HG03432 (cell line): ENCODE results near the gene FRY.

Experiments used
- ATAC-seq: cut with Tn5 transposase; IDR thresholded peaks from one replicate; pipeline ENCODE4 v1.9.1; 2021; ENCODE audit warnings: mild to moderate bottlenecking, moderate library complexity; ENCODE audit not compliant: unreplicated experiment

Gene FRY

DNA sequence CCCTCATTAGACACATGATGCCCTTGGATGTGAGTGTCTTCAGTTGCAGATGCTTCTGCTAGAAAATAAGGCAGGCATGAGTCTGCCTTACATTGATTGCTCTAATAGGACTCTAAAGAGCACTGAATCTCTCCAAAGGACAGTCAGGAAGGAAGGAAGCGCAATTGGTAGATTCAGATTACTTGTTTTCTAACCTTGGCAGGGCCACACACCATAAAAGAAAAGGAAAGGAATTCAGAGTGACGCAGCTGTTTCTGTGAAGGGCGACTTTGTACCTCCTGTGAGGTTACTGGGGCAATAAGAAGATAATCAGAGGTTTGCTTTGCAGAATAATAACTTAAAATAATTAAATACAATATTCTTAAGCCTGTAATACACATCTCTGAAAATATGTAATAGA lies 48.0 kb downstream of the FRY start:
- no peak for ATAC-seq

DNA sequence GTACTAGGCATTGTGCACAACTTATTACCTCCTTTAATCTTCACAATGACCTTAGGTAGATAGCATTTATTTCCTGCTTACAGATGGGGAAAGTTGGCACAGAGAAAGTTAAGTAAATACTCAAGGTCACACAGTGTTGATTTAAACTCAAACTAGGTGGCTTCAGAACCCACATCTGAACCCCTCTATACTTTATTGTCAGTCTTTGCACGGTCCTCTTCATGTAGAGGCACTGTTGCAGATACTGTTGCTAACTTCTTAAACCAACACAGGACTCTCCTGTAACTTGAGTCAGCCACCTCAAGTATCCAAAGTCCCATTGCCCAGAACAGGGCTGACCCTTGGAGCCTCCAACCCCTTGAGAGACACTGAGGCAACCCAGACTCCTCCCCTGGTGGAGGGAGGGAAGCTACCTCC lies 48.8 kb downstream of the FRY start:
- ATAC-seq, result no peak

DNA sequence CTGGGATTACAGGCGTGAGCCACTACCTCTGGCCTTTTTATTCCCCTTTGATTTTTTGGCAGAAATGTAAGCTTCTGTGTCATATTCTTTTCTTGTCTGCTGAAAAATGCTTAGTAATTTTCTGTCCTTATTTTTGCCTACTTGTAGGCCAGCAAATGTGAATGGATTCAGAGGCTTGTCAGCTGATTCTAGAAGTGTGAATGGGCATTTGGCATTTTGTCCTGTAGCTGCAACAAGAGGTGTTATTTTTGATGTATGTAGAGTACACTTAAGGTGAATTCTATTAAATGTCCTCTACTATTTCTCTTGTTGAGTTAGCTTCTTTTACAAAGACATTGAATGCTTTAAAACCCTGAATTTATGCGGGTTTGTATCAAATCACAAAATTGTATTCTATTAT lies 50.0 kb downstream of the FRY start:
- no peak for ATAC-seq

DNA sequence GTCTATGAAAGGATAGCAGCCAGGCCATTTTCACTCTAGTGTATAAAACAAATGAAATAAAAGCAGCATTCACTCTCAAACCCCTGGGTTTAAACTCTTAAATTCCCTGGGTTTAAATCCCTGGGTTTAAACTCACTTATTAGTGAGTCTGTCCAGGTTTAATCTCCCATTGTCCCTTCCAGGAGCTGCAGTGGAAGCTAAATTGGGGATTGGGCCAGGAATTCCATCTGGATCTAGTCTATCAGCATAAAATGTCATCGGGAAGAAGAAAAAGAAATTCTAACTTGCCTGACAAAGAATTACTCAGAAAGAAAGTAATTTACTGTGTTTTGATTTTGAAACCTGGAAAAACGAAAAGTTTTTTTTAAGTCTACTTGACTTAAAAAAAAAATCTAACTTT lies 54.8 kb downstream of the FRY start:
- no peak for ATAC-seq

DNA sequence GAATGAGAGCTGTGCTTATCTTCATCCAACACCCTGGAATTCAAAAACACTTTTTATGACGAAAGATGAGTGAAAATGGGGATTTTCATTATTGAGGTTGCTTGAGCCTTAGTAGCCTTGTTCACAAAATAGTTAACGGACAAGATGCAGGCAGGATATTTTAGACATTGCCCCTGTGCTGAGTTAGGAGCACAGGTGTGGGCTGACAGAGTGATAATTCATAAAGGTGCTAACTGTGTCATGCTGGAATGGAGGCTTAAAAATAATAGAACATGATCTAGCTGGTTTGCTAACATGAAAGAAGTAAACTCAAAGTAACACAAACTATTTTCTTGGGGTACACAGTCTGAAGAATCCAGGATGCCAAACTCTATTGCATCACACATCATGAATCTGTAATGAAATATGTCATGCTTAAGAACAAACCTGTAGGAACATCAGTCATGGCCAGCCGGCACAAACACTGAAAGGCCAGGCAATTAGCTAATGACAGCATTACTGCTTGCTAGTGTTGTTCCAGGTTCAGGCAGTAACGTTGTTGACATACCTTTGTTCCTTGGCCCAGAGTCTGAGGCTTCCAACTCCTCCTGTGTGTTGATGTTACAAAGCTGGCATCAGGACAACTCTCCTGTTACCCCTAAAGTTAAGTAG lies 55.3 kb downstream of the FRY start:
- ATAC-seq, result no peak

DNA sequence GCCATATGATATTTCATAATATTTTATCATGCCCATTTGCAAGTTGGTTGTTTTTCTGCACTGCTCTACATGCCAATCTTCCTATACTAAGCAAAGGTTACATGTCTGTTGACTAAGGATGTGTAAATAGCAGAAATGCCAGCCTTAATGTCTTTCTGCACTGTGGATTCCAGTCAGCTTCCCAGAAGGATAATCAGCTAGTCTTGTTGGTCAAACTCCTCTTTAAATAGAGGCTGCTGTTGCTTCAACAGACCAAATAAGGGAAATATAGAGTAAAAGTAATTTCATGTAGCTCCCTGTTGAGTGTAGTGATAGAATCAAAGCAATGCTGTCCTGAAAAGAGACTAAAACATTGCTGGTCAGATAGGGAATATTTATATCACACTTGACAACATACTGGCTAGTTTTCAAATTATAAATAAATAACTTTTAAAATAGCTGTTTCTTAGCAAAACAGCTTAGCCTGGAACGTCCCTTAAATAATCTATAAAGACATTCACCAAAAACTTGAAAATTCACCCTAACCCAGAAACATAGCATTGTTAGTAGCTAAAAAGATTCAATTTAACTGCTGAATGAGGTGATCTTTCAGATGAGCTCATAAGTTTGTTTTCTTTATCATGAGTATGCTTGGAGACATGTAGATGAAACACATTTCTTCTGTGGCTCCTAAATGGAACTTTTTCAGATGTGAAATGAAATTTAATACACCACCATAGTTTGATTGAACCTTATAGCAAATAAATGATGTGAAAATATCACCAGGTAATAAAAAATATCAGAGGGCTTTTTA lies 56.6 kb downstream of the FRY start:
- ATAC-seq, result no peak

DNA sequence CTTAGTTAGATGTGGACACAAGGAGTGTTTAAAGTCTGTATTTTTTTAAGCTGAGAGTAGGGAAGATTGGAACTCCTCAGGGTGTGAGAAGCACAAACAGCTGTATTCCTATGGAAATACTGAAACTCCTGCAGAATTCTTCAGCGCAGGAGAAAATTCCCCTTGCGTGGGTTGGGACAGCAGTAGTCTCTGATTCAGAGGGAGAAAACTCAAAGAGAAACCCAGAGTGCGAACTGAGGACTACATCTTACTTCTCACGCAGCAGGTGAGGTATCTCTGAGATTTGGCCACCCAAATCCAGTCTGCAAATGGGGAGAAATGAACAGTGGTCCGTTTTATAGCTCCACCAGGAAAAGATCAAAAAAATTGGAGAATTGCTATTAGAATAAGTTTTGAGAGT lies 60.9 kb downstream of the FRY start:
- no peak for ATAC-seq

DNA sequence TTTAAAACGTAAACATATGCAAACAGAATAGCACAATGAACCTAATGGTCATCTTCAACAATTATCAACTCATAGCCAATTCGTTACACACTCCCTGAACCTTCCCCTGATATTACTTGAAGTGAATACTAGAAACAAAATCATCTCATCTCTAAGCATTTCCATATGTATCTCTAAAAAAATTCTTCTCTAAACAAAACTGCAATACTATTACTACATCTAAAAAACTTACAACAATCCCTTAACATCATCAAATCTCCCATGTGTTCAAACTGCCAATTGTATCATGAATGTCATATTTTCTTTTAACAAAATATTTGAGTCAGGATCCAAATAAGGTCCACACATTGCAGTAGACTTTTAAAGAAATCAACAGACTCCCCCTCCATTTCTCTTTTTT lies 61.4 kb downstream of the FRY start:
- no peak for ATAC-seq

DNA sequence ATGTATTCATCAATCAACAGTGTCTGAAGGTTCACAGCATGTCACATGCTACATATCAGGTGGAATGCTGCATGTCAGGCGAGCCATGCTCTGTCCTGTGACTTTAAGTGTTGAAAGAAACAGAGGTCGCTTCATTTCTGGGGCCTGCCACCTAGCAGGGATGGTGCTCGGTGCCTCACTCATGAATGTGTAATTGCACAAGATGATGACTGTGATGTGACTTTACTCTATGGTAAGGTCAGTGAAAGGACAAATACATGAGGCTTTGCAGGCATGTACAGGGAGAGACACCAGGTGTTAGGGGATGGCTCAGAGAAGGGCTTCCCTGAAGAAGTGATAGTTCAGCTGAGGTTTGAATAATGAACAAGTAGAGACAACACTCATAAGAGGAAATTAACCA lies 66.7 kb downstream of the FRY start:
- no peak for ATAC-seq

DNA sequence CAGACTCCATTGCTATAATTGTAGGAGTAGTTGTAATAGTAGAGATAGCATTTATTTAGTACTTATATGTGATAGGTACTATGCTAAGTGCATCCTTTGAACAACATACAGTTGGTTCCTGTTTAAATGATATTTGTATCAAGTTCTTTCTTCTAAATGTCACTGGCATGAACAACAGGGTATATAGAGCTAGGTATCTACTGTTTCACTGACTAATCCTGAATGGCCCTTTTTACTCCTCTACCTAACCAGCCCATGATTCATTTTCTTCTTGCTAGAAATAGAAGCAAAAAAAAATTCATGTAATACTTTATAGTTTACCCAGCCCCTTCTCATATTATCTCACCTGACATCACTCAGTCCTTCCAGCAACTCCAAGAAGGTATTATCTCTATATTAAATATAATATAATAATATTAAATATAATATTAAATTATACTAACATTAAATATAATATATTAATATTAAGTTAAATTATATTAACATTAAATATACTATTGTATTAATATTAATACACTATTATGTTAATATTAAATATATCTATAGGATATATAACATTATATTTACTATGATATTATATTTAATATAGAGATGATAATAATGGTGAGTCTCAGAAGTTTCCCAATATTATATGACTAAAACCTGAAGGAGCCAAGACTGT lies 74.2 kb downstream of the FRY start:
- ATAC-seq, result no peak

DNA sequence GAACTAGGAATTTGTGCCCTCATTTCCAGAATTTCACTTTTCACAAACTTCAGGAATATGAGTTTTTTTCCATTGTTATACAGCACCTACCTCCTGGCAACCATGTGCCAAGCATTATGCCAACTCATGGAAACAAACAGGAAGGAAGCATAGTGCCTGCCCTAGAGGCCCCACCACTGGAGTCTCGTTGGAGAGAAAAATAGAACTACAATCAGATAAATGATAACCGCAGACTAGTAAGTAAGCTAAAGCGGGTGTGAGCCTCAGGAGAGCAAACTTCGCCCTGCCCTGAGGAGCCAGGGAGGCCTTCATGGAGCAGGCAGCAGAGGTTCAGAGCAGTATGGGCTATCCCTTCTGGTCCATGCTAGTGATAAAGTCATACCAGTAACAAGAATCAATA lies 75.9 kb downstream of the FRY start:
- ATAC-seq, result no peak

DNA sequence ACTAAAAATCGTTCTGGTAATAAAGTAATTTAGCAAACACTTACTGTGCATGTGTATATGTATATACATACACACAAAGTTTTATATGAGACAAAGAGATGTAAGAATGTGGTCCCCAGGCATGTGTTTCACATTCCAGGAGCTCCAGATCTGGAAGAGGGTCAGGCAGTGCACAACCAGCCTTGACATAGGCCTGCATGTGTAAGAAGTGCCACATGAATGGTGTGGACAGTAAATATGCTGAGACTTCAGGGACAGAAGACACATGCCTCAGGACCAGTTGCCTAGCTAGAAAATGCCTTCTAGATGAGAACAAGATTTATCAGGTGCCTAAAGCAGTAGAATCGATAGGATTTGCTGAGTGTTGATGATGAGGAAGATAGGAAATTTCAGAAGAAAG lies 76.4 kb downstream of the FRY start:
- ATAC-seq, result no peak

DNA sequence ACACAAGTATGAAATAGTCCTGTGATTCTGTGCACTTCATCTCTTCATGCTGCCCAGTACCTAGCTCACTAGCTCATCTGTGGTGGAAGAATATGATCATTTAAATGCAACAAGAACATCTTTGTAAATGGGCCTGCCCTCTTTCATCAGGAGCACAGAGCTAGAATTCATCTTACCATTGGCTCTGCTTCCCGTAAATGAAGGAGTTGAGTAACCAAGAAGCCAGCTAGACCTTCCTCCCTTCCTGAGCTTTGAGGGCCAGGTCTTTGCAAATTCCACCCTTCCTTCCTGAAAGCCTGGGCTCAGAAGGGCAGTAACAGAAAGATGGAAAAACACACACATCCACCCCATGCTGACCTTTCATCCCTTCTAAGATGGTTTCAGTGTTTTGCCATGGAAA lies 82.0 kb downstream of the FRY start:
- ATAC-seq, result no peak

DNA sequence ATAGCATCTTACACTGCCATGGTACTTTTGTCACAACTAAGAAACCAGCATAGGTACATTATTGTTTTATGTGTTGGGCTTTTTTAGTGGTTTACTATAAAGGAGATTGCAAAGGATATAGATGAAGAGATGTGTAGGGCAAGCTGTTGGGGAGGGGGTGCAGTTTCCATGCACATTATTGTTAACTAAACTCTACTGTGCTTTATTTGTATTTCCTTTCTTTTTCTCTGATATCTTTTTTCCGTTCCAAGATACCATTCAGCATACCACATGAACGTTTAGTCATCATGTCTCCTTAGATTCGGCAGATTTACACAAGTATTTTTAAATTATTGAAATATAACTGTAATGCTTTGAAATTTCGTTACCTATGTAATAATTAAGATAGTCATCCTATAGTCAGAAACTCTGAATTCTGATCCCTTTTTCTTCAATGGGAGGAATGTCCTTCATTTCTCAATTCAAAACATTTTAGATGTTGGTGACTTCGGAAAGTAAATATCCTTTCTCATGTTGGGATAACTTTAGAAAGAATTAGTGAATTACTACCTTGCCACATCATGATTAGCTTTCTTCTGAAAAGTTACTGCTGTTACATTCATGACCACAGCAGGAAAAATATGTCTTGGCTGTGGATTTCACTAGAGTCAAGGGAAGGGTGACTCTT lies 82.8 kb downstream of the FRY start:
- ATAC-seq, result no peak

DNA sequence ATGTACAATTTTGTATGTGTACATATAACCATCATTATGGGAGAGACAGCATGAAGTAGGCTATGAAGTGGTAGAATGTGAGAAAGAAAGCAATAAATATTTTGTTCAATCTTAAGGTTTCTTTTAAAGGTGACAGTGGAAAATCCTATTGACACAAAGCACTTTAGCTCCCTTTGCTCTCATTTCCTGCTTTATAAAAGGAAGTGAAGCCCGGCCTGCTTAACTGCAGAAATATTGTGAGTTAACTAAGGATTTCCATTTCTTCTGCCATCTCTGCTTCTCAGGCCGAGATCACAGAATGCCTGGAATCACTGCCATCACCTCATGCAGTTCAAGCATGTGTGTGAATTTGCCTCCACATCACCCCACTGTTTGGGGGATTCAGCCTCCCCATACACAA lies 83.5 kb downstream of the FRY start:
- ATAC-seq, result no peak

DNA sequence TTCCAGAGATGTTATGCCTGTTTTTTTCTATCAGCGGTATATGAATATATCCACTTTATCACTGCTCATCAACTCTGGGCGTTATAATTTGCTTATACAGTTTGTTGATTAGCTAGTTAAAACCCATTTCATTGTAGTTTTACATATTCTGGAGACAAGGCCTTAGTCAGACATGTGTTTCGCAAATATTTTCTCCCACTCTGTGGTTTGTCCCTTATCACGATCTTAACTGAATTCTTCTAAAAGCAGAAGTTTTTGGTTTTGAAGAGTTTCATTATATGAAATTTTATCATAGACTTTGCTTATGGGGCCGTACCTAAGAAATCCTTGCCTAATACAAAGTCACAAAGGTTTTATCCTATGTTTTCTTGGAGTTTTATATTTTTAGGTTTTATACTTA lies 84.6 kb downstream of the FRY start:
- no peak for ATAC-seq

DNA sequence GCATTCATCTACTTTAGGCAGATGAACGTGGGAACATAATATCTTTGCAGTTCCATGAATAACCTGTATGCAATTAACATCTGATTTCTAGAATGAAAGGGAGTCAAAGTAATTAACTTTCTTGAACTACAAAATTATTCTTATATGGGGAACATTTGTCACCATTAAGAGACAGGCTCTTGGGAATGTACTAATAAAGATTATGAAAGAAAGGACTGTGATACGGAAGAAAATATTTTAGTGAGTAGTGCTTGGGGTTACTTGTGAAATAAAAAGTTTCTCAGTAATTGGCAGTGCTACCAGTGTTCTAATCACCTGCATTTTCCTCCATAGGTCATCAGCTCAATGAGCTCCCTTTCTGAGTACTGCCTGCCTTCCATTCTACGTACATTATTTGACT lies 85.4 kb downstream of the FRY start:
- ATAC-seq, result no peak

DNA sequence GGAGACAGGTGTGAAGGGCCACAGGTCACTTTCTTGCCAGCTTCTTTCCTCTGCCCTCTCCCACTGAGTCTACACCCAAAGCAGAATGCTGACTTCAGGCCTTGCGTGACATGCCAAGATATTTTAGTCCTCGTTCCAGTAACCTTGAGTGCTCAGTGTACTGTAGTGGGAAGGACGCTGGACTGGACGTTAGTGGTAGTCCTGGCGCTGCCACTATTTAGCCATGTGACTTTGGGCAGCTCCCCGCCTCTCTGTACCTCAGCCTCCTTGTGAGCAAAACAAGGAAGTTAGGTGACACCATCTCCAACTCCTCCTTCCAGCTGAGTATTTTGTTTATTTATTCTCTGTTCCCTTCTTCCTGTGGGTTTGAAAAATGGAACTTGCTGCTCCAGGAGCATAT lies 86.1 kb downstream of the FRY start:
- ATAC-seq, result no peak

DNA sequence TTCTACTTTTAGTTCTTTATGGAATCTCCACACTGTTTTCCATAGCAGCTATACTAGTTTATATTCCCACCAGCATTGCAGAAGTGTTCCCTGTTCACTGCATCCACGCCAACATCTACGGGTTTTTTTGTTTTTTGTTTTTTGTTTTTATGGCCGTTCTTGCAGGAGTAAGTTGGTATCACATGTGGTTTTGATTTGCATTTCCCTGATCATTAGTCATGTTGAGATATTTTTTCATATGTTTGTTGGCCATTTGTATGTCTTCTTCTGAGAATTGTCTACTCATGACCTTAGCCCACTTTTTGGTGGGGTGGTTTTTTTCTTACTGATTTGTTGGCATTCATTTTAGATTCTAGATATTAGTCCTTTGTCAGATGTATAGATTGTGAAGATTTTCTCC lies 89.7 kb downstream of the FRY start:
- ATAC-seq, result no peak

DNA sequence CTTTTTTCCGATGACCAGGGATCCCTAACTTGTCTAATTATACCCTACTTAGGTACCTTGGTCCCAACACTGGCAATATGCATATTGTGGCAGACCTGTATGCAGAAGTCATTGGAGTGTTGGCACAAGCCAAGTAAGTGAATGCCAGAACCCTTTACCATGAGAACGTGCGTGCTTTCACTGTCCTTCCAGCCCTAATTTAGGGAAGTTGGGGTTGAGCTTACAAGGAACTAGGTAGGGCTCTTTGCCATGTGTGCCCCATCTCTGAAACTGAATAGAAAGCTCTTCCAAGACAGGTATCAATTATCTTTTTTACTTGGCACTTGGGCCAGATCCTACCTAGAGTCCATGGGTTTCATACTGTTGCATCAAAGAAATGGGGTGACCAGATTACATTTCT lies 93.2 kb downstream of the FRY start:
- no peak for ATAC-seq

DNA sequence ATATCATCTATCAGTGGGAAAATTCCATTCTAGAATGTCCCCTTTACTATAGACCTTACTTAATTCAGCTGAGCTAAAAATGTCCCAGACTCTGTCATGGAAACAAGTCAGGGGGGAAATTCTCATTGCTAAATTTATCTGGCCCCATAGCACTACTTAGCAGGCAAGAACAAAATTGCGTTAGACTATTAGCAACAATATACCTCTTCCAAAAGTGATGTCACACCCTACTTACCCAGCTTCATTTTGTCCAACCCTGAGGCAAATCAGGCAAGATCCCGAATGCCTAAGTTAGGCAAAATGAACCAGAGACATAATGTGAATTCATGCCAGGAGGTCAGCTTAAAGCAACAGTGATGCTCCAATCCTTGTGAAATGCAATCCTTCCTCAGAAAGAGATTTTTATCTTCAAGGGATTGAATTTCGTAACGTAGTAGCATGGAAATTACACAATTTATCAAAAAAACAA lies 93.7 kb downstream of the FRY start:
- ATAC-seq, result no peak

DNA sequence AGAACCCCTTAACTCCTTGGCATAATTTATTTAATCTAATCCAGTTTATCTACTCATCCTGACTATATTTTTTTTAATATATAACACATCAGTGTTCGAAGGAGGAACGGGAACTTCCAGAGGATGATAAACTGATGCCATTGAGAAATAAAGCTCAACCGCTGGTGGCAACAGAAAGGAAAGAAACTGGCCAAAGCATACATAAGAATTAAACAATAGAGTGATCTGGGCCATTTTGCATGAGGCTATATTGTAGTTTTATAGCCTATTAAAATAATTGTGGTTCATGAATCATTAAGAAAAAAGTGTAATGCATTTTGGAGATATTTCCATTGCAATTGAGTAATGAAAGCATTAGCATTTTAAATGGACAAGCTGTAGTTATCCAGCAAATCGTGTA lies 94.2 kb downstream of the FRY start:
- ATAC-seq, result no peak
